Loucy (cell line): ENCODE results near the gene CABP5.

ENCODE experiments used
- EZH2phosphoT487 ChIP-seq: fragments of 200-600 bp; IDR thresholded peaks from 2 replicates; pipeline ENCODE4 v1.6.1; 2018; ENCODE audit warnings: antibody characterized with exemption, mild to moderate bottlenecking, moderate library complexity, borderline replicate concordance
- TF ChIP-seq, protein P1 (sequence below): fragments of 200-600 bp; sonication (generic); conservative IDR thresholded peaks from 2 replicates; pipeline ENCODE4 v1.5.1; 2014; ENCODE audit warnings: mild to moderate bottlenecking, antibody characterized with exemption, low read length

DNA sequence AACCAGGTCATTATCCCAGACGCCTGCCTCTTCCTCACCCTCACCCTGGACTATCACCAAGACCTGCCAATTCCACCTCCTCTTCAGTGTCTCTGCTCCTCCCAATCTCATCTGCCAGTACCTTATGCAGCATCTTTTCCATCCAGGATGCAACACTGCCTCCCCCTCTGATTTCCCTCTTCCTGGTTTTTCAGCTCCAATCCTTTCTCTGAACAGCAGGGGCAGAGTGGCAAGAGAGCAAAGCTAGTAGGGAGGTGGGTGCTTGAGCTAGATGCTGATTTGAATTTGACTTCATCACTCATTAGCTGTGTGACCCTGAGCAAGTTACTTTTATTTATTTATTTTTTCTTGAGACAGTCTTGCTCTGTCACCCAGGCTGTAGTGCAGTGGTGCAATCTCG, 25.6 kb upstream of the CABP5 start:
- TF ChIP-seq, protein P1, sequence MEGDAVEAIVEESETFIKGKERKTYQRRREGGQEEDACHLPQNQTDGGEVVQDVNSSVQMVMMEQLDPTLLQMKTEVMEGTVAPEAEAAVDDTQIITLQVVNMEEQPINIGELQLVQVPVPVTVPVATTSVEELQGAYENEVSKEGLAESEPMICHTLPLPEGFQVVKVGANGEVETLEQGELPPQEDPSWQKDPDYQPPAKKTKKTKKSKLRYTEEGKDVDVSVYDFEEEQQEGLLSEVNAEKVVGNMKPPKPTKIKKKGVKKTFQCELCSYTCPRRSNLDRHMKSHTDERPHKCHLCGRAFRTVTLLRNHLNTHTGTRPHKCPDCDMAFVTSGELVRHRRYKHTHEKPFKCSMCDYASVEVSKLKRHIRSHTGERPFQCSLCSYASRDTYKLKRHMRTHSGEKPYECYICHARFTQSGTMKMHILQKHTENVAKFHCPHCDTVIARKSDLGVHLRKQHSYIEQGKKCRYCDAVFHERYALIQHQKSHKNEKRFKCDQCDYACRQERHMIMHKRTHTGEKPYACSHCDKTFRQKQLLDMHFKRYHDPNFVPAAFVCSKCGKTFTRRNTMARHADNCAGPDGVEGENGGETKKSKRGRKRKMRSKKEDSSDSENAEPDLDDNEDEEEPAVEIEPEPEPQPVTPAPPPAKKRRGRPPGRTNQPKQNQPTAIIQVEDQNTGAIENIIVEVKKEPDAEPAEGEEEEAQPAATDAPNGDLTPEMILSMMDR: no peak
- TF ChIP-seq EZH2phosphoT487: no peak
